Body of pancreas (tissue), 4 donors: ENCODE results near the gene ZBTB20. TPM values are rescaled to one million over a fixed set of nuclear protein-coding genes. Genes with fewer than 3 reads are reported as not detected.

Source experiments
- ATAC-seq: fragments of 150-250 bp; one replicate; pipeline ENCODE4 v1.9.1; 2016
- DNase-seq, 4 donors: peaks; one replicate each; pipeline ENCODE4 v3.0.0-alpha.2; 2019
- H3K27ac ChIP-seq, 4 donors: fragments of 200-600 bp; sonication (generic); 1 replicate in 3 of 4; 2 replicates in 1 of 4; pipeline versions ENCODE4 v1.5.1 to v1.6.1; 2016 to 2019; ENCODE audit warnings: mild to moderate bottlenecking in 1 of 4, mixed read lengths in 1 of 4, moderate library complexity in 1 of 4
- H3K27me3 ChIP-seq, 2 donors: fragments of 200-600 bp; sonication (generic); one replicate each; pipeline ENCODE4 v1.6.0; 2016; ENCODE audit warnings: mild to moderate bottlenecking in 1 of 2
- H3K36me3 ChIP-seq, 2 donors: fragments of 200-600 bp; sonication (generic); replicated peaks in 1 of 2; 2 replicates each; pipeline ENCODE4 v1.5.1; 2016; ENCODE audit warnings: low read depth in 2 of 2; ENCODE audit not compliant: insufficient read depth in 1 of 2
- H3K4me1 ChIP-seq: fragments of 200-600 bp; sonication (generic); one replicate; pipeline ENCODE4 v1.6.0; 2016
- H3K4me3 ChIP-seq, 2 donors: fragments of 200-600 bp; sonication (generic); 1 replicate in 1 of 2; 2 replicates in 1 of 2; pipeline ENCODE4 v1.5.1; 2016 to 2019
- H3K9me3 ChIP-seq, 3 donors: fragments of 200-600 bp; sonication (generic); 1 replicate in 2 of 3; 2 replicates in 1 of 3; pipeline ENCODE4 v1.5.1; 2016
- CTCF ChIP-seq, 7 experiments: fragments of 450-650 bp in 4 of 7; fragments of 200-600 bp in 3 of 7; sonication (generic) in 3 of 7; IDR thresholded peaks; one replicate each; pipeline ENCODE4 v1.5.1; 2016 to 2019; ENCODE audit warnings: antibody characterized with exemption in 7 of 7
- POLR2A ChIP-seq, 3 donors: fragments of 450-650 bp; IDR thresholded peaks; one replicate each; pipeline ENCODE4 v1.6.1; 2016; ENCODE audit warnings: antibody characterized with exemption in 3 of 3, mild to moderate bottlenecking in 2 of 3
- WGBS, 2 donors: methylation state at CpG; one replicate each; pipeline ENCODE4 v1.1.5; 2017; 5-methylcytosine and 5-hydroxymethylcytosine counted together
- intact Hi-C: fragments of 100-400 bp; cut with DNase I; formaldehyde crosslinking; loops from one replicate; pipeline ENCODE4 v1.15.1; 2023
- total RNA-seq, 2 donors: library from RNA; depleted of rRNA; stranded (reverse); fragments of >200 nt; gene quantifications; one replicate each; pipeline ENCODE4 v1.1.0, GENCODE V29; 2016

ZBTB20 gene
- total RNA-seq, 2 donors from 2014 or later: 48.3 to 77.1 TPM

GRCh38 chr3:115052906-115053305 is 94.2 kb downstream of the ZBTB20 start:
- H3K27ac ChIP-seq: no peak overlapping the region
- H3K9me3 ChIP-seq: no peaks in the 10 kb centered on the region
- no peaks in the 10 kb centered on the region for H3K36me3 ChIP-seq
- WGBS, 2 donors: 67 to 75% methylated on average over 3 of the region's 3 CpGs
- no peak for TF ChIP-seq CTCF (IDR thresholded peaks at IDR 0.05)
- no peak for TF ChIP-seq POLR2A (IDR thresholded peaks at IDR 0.05)
- intact Hi-C loops: no loop called here
- H3K4me1 ChIP-seq: no peaks in the 10 kb centered on the region
- no peak for DNase-seq
- H3K27me3 ChIP-seq: no peaks in the 10 kb centered on the region
- no peak for ATAC-seq
- no peak overlapping the region for H3K4me3 ChIP-seq

- Histone ChIP-seq H3K36me3 (no peaks in the 10 kb centered on the region), H3K27ac (no peak overlapping the region), H3K27me3 (no peaks in the 10 kb centered on the region), H3K4me3 (no peak overlapping the region), H3K4me1 (no peaks in the 10 kb centered on the region), H3K9me3 (no peaks in the 10 kb centered on the region)
- 70 to 72% methylated on average over 3 of the region's 3 CpGs for WGBS, 2 donors
- intact Hi-C loops: no loop called here
- ATAC-seq (no peak), DNase-seq (no peak)
- TF ChIP-seq POLR2A (IDR thresholded peaks at IDR 0.05) (no peak), CTCF (IDR thresholded peaks at IDR 0.05) (no peak)
Measured at GRCh38 chr3:115042351-115042750, 104.7 kb downstream of the ZBTB20 start.

GRCh38 chr3:115040673-115041286 is 106.3 kb downstream of the ZBTB20 start:
- DNase-seq: peak; percentile 22 to 56 (median 48)
- no peaks in the 10 kb centered on the region for H3K36me3 ChIP-seq
- H3K4me3 ChIP-seq: no peak overlapping the region
- no peak for ATAC-seq
- no peaks in the 10 kb centered on the region for H3K27me3 ChIP-seq
- H3K27ac ChIP-seq: no peak overlapping the region
- H3K9me3 ChIP-seq: no peaks in the 10 kb centered on the region
- intact Hi-C loops: no loop called here
- TF ChIP-seq CTCF (IDR thresholded peaks at IDR 0.05) (peak in 6 of 7 experiments; percentile 39 to 63 (median 54)), POLR2A (IDR thresholded peaks at IDR 0.05) (no peak)
- H3K4me1 ChIP-seq: no peaks in the 10 kb centered on the region
- WGBS, 2 donors: 30 to 45% methylated on average over 4 of the region's 4 CpGs

GRCh38 chr3:115040246-115040645 is 106.8 kb downstream of the ZBTB20 start:
- TF ChIP-seq POLR2A (IDR thresholded peaks at IDR 0.05): no peak
- no peak for TF ChIP-seq CTCF (IDR thresholded peaks at IDR 0.05)
- Histone ChIP-seq H3K27ac (no peak overlapping the region), H3K9me3 (no peaks in the 10 kb centered on the region), H3K27me3 (no peaks in the 10 kb centered on the region), H3K36me3 (no peaks in the 10 kb centered on the region), H3K4me3 (no peak overlapping the region), H3K4me1 (no peaks in the 10 kb centered on the region)
- ATAC-seq (no peak), DNase-seq (no peak)
- intact Hi-C loops: no loop called here

GRCh38 chr3:115038817-115039216 is 108.3 kb downstream of the ZBTB20 start:
- no peak for ATAC-seq
- intact Hi-C loops: no loop called here
- no peak for DNase-seq
- TF ChIP-seq POLR2A (IDR thresholded peaks at IDR 0.05) (no peak), CTCF (IDR thresholded peaks at IDR 0.05) (no peak)
- Histone ChIP-seq H3K27me3 (no peaks in the 10 kb centered on the region), H3K9me3 (no peaks in the 10 kb centered on the region), H3K27ac (no peak overlapping the region), H3K4me1 (no peaks in the 10 kb centered on the region), H3K4me3 (no peak overlapping the region), H3K36me3 (no peaks in the 10 kb centered on the region)
- WGBS, 2 donors: 86 to 88% methylated on average over 1 of the region's 1 CpG
